ENCODE data around the gene NCK2. TPM values are rescaled to one million over a fixed set of nuclear protein-coding genes. Genes with fewer than 3 reads are reported as not detected.

NCK2 gene
- total and polyA plus RNA-seq, 2 of the 4 experiments (the other 2 are of a cell fraction), result 15.8 to 22.2 TPM

DNA sequence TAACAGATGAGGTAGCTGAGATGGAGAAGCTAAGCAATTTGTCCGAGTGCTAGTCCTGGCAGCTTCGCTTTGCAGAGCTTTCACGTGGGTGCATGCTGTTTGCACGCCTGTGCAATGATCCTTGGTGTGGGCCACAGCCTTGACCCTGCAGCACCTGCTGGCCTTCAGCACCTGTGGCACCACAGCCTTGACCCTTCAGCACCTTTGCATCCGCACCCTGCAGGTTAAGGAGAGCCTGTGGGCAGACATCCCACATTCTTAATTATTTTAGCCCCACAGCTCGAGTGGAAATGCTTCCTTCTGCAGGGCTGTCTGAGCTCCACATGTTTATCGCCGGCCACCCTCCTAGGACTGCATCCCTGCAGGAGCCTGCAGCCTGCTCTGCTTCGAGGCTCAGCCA lies 19.3 kb downstream of the NCK2 start:
- Histone ChIP-seq H4K5ac (ENCODE audit: low read depth, low read length) (no peak overlapping the region), H3K56ac (ENCODE audit: extremely low read depth, insufficient read depth, low read length) (no peak overlapping the region), H2BK20ac (ENCODE audit: low read depth, low read length) (no peak overlapping the region), H3K36me3 (ENCODE audit: control insufficient read depth, insufficient read depth, low read length) (peaks cover 2% of the 10 kb centered on the region; the same call in 1 of the 2 replicates), H3K4me3 (ENCODE audit: insufficient read depth, low read depth, low read length) (no peak overlapping the region), H2AK5ac (ENCODE audit: low read depth, low read length) (no peak overlapping the region), H3K27me3 (ENCODE audit: control insufficient read depth, insufficient read depth, low read length) (no peaks in the 10 kb centered on the region), H3K79me1 (ENCODE audit: low read depth in 1 of 2, low read length in 2 of 2) (peaks cover 53 to 82% of the 10 kb centered on the region in 2 experiments), H3K4me1 (ENCODE audit: control insufficient read depth, insufficient read depth, low read length) (peaks cover 4% of the 10 kb centered on the region), H3K4ac (ENCODE audit: low read depth, low read length) (no peak overlapping the region), H3K4me2 (ENCODE audit: low read depth, low read length) (no peak overlapping the region), H3K27ac (ENCODE audit: insufficient read depth, low read length) (no peak overlapping the region), H3K14ac (replicated peaks; ENCODE audit: low read depth, low read length) (no peak overlapping the region), H2BK120ac (ENCODE audit: low read depth, low read length) (no peak overlapping the region), H2AFZ (replicated peaks; ENCODE audit: low read length, poor library complexity) (no peak overlapping the region), H2BK15ac (ENCODE audit: low read depth, low read length) (no peak overlapping the region), H4K91ac (ENCODE audit: insufficient read depth, low read depth, low read length) (no peak overlapping the region), H3K9ac (ENCODE audit: low read depth, low read length) (no peak overlapping the region), H3K9me3 (ENCODE audit: control insufficient read depth, insufficient read depth, low read length) (no peaks in the 10 kb centered on the region), H2BK5ac (ENCODE audit: low read depth, low read length, poor library complexity, severe bottlenecking) (no peak overlapping the region), H4K8ac (ENCODE audit: low read depth in 2 of 2, low read length in 2 of 2) (no peak overlapping the region), H3K9me1 (ENCODE audit: insufficient read depth, low read length) (peaks cover 25% of the 10 kb centered on the region; the same call in 1 of the 2 replicates), H4K20me1 (ENCODE audit: insufficient read depth, low read length) (peaks cover 67% of the 10 kb centered on the region), H3K18ac (ENCODE audit: low read depth, low read length) (no peak overlapping the region), H3K23ac (ENCODE audit: low read depth, low read length) (no peak overlapping the region), H2AK9ac (replicated peaks; ENCODE audit: low read depth, low read length, poor library complexity) (no peak overlapping the region)
- ATAC-seq (ENCODE audit: low read depth) (no peak), DNase-seq (no peak)
- CTCF ChIA-PET, result interaction anchor here (0.6 to 0.7 kb wide), 2 partner anchors 291 to 351 kb away, joined by 3 to 4 read pairs; no protein-coding TSS in a partner anchor
- TF ChIP-seq SMC3 (IDR thresholded peaks at IDR 0.05; ENCODE audit: low read depth, low read length) (no peak), RFX5 (IDR thresholded peaks at IDR 0.05; ENCODE audit: low read depth, low read length) (no peak), CHD1 (IDR thresholded peaks at IDR 0.05; ENCODE audit: low read depth, low read length) (no peak), MXI1 (IDR thresholded peaks at IDR 0.05; ENCODE audit: borderline replicate concordance, low read depth, low read length) (no peak)
- TF ChIP-seq, protein P1, sequence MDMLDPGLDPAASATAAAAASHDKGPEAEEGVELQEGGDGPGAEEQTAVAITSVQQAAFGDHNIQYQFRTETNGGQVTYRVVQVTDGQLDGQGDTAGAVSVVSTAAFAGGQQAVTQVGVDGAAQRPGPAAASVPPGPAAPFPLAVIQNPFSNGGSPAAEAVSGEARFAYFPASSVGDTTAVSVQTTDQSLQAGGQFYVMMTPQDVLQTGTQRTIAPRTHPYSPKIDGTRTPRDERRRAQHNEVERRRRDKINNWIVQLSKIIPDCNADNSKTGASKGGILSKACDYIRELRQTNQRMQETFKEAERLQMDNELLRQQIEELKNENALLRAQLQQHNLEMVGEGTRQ (IDR thresholded peaks at IDR 0.05; ENCODE audit: low read depth, low read length), result no peak
- POLR2A ChIA-PET (ENCODE audit: unreplicated experiment), result no interaction called here
- in situ Hi-C loops (cut with MboI; ENCODE audit: low sequenced_read_pairs) (no loop called here), dilution Hi-C loops (cut with HindIII; ENCODE audit: low sequenced_read_pairs, unreplicated experiment) (no loop called here), intact Hi-C loops (cut with micrococcal nuclease) (no loop called here)
- WGBS, 2 experiments (ENCODE audit: extremely low coverage in 2 of 2, insufficient read length in 1 of 2), result 100% methylated on average over 1 of the region's 9 CpGs; no CpG with 5 or more reads in 1 of the 2 experiments
- no TSS peak for BruUV-seq (replicated peaks)

Measured in IMR-90 (cell line).